ENCODE results near the gene ZNF581.

Gene ZNF581

GRCh38 chr19:55637534-55637933 is 5.9 kb upstream of the ZNF581 start:
- no peak overlapping the region for H3K4me3 ChIP-seq (replicated peaks; ENCODE audit: low read depth, low read length)
- no peak for DNase-seq (ENCODE audit: extremely low read depth, low read depth)
- TF ChIP-seq CTCF (IDR thresholded peaks at IDR 0.05; ENCODE audit: low read depth, low read length, missing control alignments): no peak

- no peak overlapping the region for H3K4me3 ChIP-seq (replicated peaks; ENCODE audit: low read depth, low read length)
- DNase-seq (ENCODE audit: extremely low read depth, low read depth): no peak
Observed at GRCh38 chr19:55638864-55639359, 4.5 kb upstream of the ZNF581 start.

GRCh38 chr19:55640043-55640576 is 3.3 kb upstream of the ZNF581 start:
- DNase-seq (ENCODE audit: extremely low read depth, low read depth): no peak

More at GRCh38 chr19:55638864-55639359, 4.5 kb upstream of the ZNF581 start:
- TF ChIP-seq CTCF (IDR thresholded peaks at IDR 0.05; ENCODE audit: low read depth, low read length, missing control alignments): peak; percentile 67

GRCh38 chr19:55640577-55641425 is 2.6 kb upstream of the ZNF581 start, which contains the start of gene ZNF580:
ZNF580 (plus strand) TSS chr19:55641002; CDS start chr19:55642509, 1,507 bp downstream.
- H3K4me3 ChIP-seq (replicated peaks; ENCODE audit: low read depth, low read length): peak within 1 kb of the TSS; percentile 87
- TF ChIP-seq CTCF (IDR thresholded peaks at IDR 0.05; ENCODE audit: low read depth, low read length, missing control alignments): no peak
- no peak for DNase-seq (ENCODE audit: extremely low read depth, low read depth)

More at GRCh38 chr19:55640043-55640576, 3.3 kb upstream of the ZNF581 start:
- H3K4me3 ChIP-seq (replicated peaks; ENCODE audit: low read depth, low read length): peak overlapping the region; percentile 87
- TF ChIP-seq CTCF (IDR thresholded peaks at IDR 0.05; ENCODE audit: low read depth, low read length, missing control alignments): peak; percentile 53

GRCh38 chr19:55641426-55642152 is 1.9 kb upstream of the ZNF581 start:
- H3K4me3 ChIP-seq (replicated peaks; ENCODE audit: low read depth, low read length): peak overlapping the region; percentile 87
- TF ChIP-seq CTCF (IDR thresholded peaks at IDR 0.05; ENCODE audit: low read depth, low read length, missing control alignments): no peak
- DNase-seq (ENCODE audit: extremely low read depth, low read depth): no peak

GRCh38 chr19:55642153-55643002 is 1.1 kb upstream of the ZNF581 start:
- peak overlapping the region; percentile 87 for H3K4me3 ChIP-seq (replicated peaks; ENCODE audit: low read depth, low read length)
- TF ChIP-seq CTCF (IDR thresholded peaks at IDR 0.05; ENCODE audit: low read depth, low read length, missing control alignments): no peak
- DNase-seq (ENCODE audit: extremely low read depth, low read depth): no peak
